Measurements from ENCODE around the gene CACNA1B.
A peak's percentile ranks its signal among the peaks of the same experiment; 100 is the strongest.
"Not testable (repeated sequence)": the region's sequence is repeated elsewhere in the genome, so short reads cannot be mapped to it uniquely, and the experiment has no call there.

The CACNA1B gene

DNA sequence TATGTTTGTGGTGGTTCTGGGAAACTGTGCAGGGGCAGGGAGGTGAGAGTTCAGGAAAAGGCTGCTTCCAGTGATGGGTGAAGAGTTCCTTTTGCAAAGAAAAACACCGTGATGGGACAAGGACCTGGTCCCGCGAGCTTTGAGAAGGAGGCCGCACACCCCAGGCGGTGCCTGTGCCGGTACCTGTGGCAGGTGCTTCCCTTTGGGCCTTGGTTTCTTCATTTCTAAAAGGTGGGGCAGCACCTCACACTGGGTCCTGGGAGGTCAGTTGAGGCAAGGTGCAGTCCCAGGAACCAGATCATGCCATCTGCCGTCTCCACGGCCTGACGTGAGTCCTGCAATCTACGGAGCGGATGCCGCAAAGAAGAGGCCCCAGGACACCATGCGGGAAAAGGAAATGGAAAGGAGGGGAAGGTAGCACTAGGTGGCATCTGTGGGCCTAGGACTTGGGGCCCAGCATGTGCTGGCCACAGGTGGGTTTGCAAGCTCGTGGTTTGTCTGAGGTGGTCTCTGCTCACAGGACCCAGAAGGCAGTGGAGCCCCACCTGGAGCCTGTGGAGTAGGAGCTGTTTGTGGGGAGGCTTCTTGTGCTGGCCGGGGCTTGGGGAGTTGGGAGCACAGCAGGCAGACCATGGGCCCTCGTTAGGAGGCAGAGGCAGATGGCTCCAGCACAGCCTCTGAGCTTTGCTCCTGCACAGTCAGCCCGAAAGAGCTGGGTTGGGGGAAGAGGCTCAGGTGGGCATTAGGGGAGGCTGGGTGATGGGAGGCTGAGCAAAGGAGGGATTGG lies 131.6 kb downstream of the CACNA1B start:
- FAIRE-seq (no peak), DNase-seq (ENCODE audit: insufficient read length, low spot score) (no peak)

GRCh38 chr9:138009803-138010690 lies 132.5 kb downstream of the CACNA1B start:
- FAIRE-seq (no peak), DNase-seq (ENCODE audit: insufficient read length, low spot score) (no peak)

GRCh38 chr9:138010861-138011260 lies 133.3 kb downstream of the CACNA1B start:
- DNase-seq (ENCODE audit: insufficient read length, low spot score) (no peak), FAIRE-seq (no peak)

DNA sequence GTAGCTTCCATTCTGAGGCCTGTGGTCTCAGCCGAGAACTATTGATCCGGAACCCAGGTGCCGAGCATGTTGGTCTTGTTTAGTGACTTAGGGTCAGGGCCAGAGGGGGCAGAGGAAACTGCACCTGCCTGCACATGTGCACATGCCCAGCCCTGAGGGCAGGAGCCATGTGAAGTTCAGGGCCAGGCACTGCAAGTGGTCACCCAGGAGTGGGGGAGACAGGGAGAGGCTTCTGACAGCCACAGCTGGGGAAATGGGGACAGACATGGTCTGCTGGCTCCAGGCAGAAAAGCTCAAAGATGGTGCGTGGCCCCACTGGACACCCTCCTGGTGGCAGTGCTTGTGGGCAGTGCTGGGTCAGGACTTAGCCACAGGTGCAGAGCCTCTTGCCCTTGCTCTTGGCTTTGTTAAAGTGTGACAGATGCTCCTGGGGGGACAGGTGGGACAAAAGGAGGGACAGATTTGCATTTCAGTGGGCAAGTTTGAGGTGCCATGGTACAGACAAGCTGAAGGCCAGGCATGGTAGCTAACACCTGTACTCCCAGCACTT lies 134.4 kb downstream of the CACNA1B start:
- no peak for FAIRE-seq
- no peak for DNase-seq (ENCODE audit: insufficient read length, low spot score)

GRCh38 chr9:138013273-138013672 lies 135.7 kb downstream of the CACNA1B start:
- FAIRE-seq (no peak), DNase-seq (ENCODE audit: insufficient read length, low spot score) (no peak)

DNA sequence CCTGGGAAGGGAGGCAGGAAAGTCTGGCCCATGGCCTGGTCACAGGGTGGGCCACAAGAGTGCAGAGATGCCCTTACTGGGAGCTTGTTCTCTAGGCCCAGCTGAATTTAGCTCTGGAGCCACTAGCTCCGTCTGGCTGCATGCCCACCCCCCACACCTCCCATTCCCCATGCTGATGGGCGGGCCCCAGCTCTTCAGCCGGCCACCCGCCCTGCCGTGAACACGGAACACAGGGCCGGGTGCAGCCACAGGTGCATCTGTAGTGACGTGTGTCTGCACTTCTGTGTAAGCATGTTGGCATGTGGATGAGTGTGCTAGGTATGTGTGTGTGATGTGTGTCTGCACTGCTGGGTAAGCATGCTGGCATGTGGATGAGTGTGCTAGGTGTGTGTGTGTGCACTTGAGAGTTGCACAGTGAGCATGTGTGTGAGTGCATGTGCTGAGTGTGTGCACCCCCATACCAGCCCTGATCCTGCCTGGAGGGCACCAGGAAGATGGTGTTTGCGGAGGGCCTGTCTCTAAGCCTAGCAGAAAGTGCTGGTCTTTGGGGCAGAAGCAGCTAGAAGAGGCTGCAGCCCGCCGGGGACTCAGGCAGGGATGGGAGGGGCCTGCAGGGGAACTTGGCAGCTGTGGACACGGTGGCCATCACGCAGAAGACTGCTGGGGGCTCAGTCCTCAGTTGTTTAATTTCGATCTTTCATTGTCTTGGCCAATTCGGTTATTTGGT lies 136.4 kb downstream of the CACNA1B start:
- DNase-seq (ENCODE audit: insufficient read length, low spot score) = no peak
- FAIRE-seq = no peak

- no peak for FAIRE-seq
- DNase-seq (ENCODE audit: insufficient read length, low spot score) = no peak
These were observed 137.0 kb downstream of the CACNA1B start for GRCh38 chr9:138014563-138014945.

DNA sequence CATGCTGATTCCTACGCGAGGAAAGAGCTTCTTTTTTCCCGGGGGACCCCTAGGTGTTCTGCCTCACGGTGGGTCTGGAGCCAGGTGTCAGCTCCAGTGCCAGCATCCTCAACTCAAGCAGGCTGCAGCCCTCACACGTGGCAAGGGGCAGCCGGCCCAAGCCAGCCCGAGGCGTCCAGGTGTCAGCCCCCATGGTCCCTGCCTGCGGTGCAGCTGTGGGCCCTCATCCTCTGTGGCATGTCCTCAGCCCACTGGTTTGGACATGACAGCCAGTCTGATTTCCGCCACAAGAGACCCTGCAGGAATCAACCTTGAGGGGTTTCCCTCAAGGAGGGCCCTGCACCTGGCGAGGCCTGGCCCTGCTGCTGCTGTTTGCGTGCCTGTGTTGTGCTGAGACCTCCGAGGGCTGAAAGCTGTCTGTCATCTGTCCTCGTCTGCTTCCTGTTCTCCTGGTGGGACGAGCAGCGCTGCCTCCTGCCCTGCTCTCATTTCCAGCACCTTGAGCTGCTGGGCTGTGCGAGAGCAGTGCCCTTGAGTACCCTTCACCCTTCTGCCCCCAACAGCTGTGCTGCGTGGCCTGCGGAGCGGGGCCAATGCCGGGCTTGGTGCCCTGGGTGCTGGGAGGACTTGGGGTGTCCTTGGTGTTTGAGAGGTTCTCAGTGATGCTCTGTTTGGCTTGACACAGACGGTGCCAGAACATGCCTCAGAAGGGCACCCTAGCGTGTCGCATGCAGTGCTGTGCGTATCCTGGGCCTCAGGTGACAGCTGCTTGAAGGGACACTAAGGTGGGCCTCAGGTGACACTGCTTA lies 137.6 kb downstream of the CACNA1B start:
- no peak for FAIRE-seq
- DNase-seq (ENCODE audit: insufficient read length, low spot score) = no peak

- no peak for FAIRE-seq
These were observed 139.0 kb downstream of the CACNA1B start for GRCh38 chr9:138016406-138017187.

DNA sequence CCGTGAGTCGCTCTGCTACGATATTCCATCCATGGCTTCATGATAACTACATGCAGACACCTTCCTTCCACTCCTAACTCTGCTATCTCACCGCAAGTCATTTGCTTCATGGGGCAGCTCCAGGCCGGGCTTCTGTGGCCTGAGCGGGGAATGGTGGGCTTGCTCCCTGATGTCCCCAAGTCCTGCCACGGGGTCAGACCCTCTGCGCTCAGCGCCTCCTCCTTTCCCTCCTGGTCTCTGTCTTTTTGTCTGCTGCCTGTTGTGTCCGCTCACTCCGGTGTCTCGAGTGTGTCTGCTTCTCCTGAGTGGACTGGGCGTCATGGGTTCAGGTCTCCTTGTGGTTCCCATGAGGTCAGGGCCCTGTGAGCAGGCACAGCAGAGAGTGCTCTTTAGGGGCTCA lies 139.6 kb downstream of the CACNA1B start:
- DNase-seq (ENCODE audit: insufficient read length, low spot score) (no peak), FAIRE-seq (no peak)

More at GRCh38 chr9:138016406-138017187, 139.0 kb downstream of the CACNA1B start:
- no peak for DNase-seq (ENCODE audit: insufficient read length, low spot score)

- DNase-seq (ENCODE audit: insufficient read length, low spot score); FAIRE-seq: not testable (repeated sequence)
These were observed 141.9 kb downstream of the CACNA1B start for GRCh38 chr9:138019514-138019913.

DNA sequence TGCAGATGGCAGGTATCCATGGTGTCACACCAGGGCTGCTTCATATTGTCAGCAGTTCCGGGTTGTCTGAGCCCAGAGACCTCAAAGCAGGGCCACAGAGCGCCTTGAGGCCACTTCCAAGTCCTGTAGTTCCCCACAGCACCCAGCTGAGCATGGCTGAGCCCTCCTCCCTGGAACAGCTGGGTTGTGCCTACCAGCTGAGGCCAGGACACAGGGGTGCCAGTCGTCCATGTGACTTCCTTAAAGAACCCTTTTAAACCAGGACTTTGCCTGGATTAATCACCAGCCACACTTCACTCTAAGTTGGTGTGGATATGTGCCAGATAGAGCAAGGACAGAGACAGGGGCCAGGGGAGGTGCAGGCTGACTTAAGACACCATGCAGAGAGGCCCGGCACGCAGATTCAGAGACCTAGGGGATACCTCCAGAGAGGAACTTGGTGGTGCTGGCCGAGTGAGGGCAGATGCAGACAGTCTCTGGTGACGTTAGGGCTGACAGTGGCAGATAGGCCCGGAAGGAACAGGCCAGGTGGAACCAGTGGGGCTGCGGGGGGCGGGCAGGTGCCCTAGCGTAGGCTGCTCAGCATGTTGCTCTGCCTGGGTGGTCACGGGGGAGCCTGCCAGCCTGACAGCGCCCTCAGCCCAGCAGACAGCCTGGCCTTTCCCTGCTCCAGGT lies 142.7 kb downstream of the CACNA1B start:
- DNase-seq (ENCODE audit: insufficient read length, low spot score) = no peak
- no peak for FAIRE-seq

DNA sequence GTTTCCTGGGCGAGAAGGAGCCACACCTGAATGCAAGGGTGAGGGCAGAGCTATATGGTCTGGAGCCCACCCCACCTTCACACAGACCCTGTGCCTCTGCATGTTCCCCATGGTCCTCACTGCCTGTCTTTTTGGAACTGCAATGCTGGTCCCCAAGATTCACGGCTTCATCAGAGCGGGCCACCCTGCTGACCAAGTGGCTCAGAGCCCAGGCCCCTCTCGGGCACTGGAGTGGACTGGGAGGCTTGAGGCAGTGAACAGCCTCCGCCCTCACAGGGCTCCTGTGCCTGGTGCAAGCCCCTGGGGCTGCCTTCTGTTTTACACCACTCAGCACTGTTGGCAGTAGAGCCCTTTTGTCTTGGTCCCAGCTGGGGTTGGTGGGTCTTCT lies 143.2 kb downstream of the CACNA1B start:
- no peak for DNase-seq (ENCODE audit: insufficient read length, low spot score)
- no peak for FAIRE-seq

- no peak for FAIRE-seq
- DNase-seq (ENCODE audit: insufficient read length, low spot score) = no peak
These were observed 143.9 kb downstream of the CACNA1B start for GRCh38 chr9:138021251-138022056.

DNA sequence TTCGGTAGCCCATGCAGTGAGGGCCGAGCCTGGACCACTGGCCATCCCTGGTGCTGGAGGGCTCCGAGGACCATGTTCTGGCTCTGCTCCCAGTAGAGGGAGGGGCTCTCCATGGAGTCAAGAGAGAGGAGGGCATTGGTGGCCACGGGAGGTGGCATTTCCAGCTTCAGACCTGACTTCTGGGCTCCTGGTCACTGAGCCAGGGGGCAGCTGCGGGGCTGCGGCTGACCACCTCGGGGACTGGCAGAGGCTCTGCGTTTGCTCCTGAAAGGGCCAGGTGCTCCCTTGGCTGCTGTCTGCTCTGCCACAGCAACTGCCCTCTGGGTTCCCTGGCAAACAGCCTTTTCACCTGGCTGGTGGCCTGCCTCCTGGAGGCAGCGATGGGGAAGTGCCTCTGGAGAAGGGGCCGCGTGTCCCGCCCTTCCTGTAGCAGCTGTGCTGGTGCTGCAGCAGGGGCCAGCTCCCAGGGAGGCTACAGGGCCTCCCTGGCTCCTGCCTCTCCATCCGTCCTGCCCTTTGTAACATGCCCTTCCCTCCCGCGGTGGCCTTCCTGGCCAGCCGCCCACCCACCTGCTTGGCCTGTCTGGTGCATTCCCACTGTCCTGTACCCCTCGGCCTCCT lies 144.6 kb downstream of the CACNA1B start:
- FAIRE-seq (no peak), DNase-seq (ENCODE audit: insufficient read length, low spot score) (peak; percentile 43)

GRCh38 chr9:138022756-138023393 lies 145.3 kb downstream of the CACNA1B start:
- FAIRE-seq (no peak), DNase-seq (ENCODE audit: insufficient read length, low spot score) (no peak)
